Measurements from ENCODE around the gene GRB10. TPM values are rescaled to one million over a fixed set of nuclear protein-coding genes. Genes with fewer than 3 reads are reported as not detected.

GRB10 gene
- total RNA-seq, 3 donors from 2014 or later: 56.8 to 71.1 (median 61.2) TPM

DNA sequence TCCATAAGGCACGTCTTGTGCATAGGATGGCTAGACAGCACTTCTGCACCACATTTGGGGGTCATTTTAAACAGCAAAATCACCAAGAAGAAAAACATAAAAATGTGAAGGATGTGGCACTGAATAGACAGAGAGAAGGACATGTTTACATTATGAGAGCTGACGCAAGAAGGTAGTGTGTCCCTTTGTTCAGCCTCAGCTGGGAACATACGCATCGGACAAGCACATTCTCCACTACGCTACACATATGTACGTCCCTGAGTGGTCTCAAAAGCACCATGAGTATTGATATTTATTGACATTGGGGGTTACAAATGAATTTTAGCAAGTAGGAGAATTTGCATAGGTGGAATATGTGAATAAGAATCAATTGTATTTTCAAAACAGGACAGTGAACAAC is 237.7 kb downstream of the GRB10 start:
- H3K4me3 ChIP-seq: no peak overlapping the region
- H3K4me1 ChIP-seq: no peaks in the 10 kb centered on the region
- no peaks in the 10 kb centered on the region for H3K27me3 ChIP-seq
- TF ChIP-seq, protein P1, sequence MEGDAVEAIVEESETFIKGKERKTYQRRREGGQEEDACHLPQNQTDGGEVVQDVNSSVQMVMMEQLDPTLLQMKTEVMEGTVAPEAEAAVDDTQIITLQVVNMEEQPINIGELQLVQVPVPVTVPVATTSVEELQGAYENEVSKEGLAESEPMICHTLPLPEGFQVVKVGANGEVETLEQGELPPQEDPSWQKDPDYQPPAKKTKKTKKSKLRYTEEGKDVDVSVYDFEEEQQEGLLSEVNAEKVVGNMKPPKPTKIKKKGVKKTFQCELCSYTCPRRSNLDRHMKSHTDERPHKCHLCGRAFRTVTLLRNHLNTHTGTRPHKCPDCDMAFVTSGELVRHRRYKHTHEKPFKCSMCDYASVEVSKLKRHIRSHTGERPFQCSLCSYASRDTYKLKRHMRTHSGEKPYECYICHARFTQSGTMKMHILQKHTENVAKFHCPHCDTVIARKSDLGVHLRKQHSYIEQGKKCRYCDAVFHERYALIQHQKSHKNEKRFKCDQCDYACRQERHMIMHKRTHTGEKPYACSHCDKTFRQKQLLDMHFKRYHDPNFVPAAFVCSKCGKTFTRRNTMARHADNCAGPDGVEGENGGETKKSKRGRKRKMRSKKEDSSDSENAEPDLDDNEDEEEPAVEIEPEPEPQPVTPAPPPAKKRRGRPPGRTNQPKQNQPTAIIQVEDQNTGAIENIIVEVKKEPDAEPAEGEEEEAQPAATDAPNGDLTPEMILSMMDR (IDR thresholded peaks at IDR 0.05): no peak
- TF ChIP-seq POLR2AphosphoS5 (IDR thresholded peaks at IDR 0.05) (no peak), POLR2A (IDR thresholded peaks at IDR 0.05) (no peak)
- intact Hi-C loops (cut with DNase I; ENCODE audit: low total_unique reads): no loop called here
- no peak overlapping the region for H3K27ac ChIP-seq
- H3K36me3 ChIP-seq: no peaks in the 10 kb centered on the region
- no peaks in the 10 kb centered on the region for H3K9me3 ChIP-seq
- DNase-seq (ENCODE audit: low spot score in 2 of 2): no peak

GRCh38 chr7:50543776-50544442 is 238.8 kb downstream of the GRB10 start:
- intact Hi-C loops (cut with DNase I; ENCODE audit: low total_unique reads): no loop called here
- H3K9me3 ChIP-seq: no peaks in the 10 kb centered on the region
- no peak overlapping the region for H3K4me3 ChIP-seq
- DNase-seq (ENCODE audit: low spot score in 2 of 2): no peak
- H3K27ac ChIP-seq: no peak overlapping the region
- TF ChIP-seq, protein P1 (IDR thresholded peaks at IDR 0.05): no peak
- TF ChIP-seq POLR2A (IDR thresholded peaks at IDR 0.05) (no peak), POLR2AphosphoS5 (IDR thresholded peaks at IDR 0.05) (no peak)
- no peaks in the 10 kb centered on the region for H3K27me3 ChIP-seq
- H3K36me3 ChIP-seq: no peaks in the 10 kb centered on the region
- no peaks in the 10 kb centered on the region for H3K4me1 ChIP-seq

DNA sequence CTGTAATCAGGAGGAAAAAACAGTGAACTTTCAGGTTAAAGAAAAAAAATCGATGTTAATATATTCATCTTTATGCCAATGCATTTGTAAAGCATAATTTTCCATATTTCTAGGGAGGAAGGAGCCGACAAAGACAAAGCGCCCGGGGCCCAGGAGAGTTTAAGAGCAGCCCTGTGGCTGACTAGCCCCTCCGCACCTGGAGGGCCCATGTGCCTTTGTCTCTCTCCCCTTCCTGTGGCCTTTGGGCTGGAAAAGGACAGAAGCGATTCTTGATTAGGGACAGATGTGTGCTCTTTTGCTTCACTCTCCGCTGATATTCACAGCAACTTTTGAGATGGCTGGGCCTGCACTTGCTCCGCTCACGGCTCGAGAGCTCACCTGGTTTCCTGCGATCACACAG is 240.6 kb downstream of the GRB10 start:
- no peaks in the 10 kb centered on the region for H3K27me3 ChIP-seq
- intact Hi-C loops (cut with DNase I; ENCODE audit: low total_unique reads): no loop called here
- TF ChIP-seq POLR2AphosphoS5 (IDR thresholded peaks at IDR 0.05) (no peak), POLR2A (IDR thresholded peaks at IDR 0.05) (no peak)
- TF ChIP-seq, protein P1 (IDR thresholded peaks at IDR 0.05): no peak
- no peak for DNase-seq (ENCODE audit: low spot score in 2 of 2)
- no peak overlapping the region for H3K4me3 ChIP-seq
- no peak overlapping the region for H3K27ac ChIP-seq
- no peaks in the 10 kb centered on the region for H3K4me1 ChIP-seq
- no peaks in the 10 kb centered on the region for H3K9me3 ChIP-seq
- H3K36me3 ChIP-seq: no peaks in the 10 kb centered on the region

DNA sequence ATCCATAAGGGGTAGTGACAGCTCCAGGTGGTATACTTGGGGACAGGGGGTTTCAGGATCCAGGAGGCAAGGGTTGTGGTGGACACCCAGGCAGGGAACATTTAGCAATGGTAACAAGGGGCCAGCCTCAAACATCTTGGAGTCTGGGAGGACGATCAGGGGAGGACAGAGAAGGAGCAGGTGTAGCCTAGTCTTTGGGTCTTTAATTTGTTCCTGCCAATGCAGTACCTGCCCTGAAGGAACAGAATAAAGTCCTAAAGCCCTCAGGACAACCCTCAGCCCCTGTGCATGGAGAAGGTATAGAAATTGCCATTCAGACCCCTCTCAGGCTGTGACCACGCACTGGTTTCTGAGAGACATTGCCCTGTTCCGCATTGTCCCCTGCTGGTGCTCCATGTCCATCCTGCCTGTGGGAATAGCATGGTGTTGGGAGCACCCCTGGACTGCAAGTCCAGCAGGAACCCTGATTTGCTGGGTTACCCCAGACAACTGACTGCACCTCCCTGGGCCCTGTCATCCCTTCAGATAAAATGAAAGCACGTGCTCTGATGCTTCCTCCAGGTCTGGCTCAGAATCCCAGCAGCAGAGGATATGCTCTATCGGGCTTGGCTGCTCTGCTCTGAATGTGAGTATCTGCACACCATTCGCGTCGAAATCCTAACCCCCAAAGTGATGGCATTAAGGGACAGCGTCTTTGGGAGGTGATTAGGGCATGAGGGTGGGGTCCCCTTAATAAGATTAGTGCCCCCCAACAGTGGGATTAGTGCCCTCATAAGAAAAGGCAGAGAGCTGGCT is 241.7 kb downstream of the GRB10 start:
- Histone ChIP-seq H3K9me3 (no peaks in the 10 kb centered on the region), H3K27me3 (no peaks in the 10 kb centered on the region), H3K4me1 (no peaks in the 10 kb centered on the region), H3K4me3 (no peak overlapping the region), H3K36me3 (no peaks in the 10 kb centered on the region), H3K27ac (no peak overlapping the region)
- no peak for TF ChIP-seq POLR2A (IDR thresholded peaks at IDR 0.05)
- TF ChIP-seq, protein P1 (IDR thresholded peaks at IDR 0.05): no peak
- no peak for TF ChIP-seq POLR2AphosphoS5 (IDR thresholded peaks at IDR 0.05)
- intact Hi-C loops (cut with DNase I; ENCODE audit: low total_unique reads): no loop called here
- DNase-seq (ENCODE audit: low spot score in 2 of 2): no peak

Other genes with a start within 250 kb of the GRB10 start
- gene DDC, start 217.5 kb downstream of the GRB10 start, total RNA-seq: under 1 TPM in 2 of 3 donors, not detected in 1; 0.29 to 0.33 TPM

All from breast epithelium (tissue), 4 donors.